Panc1 (cell line): ENCODE results near the gene ATL2. TPM values are rescaled to one million over a fixed set of nuclear protein-coding genes. Genes with fewer than 3 reads are reported as not detected.

ENCODE experiments used
- ATAC-seq: fragments of 200-7000 bp; cut with Tn5 transposase; 2 replicates; pipeline ENCODE4 v1.9.1; 2020; ENCODE audit warnings: mild to moderate bottlenecking, moderate library complexity
- BruUV-seq: library from RNA; stranded (reverse); fragments of 400-500 nt; replicated peaks from 2 replicates; lab custom pipeline; 2021; lab: Mats Ljungman, UMichigan
- CTCF ChIA-PET: fragments of 300-600 bp; sonication (Branson Sonifier 250); formaldehyde crosslinking; loops from one replicate; lab custom pipeline; 2022; ENCODE audit warnings: antibody characterized with exemption; lab: Charles Lee
- POLR2A ChIA-PET: fragments of 300-600 bp; sonication (Branson Sonifier 250); formaldehyde crosslinking; loops from one replicate; lab custom pipeline; 2022; ENCODE audit warnings: antibody characterized with exemption; lab: Charles Lee
- DNase-seq: peaks from one replicate; pipeline ENCODE4 v3.0.0-alpha.2; 2010; ENCODE audit warnings: low read depth, low spot score
- H3K27ac ChIP-seq: 2 replicates; pipeline ENCODE4 v1.5.1; 2011; ENCODE audit warnings: mild to moderate bottlenecking, low read length, inconsistent platforms
- H3K27me3 ChIP-seq: fragments of 200-500 bp; sonication (Bioruptor generic); 2 replicates; pipeline ENCODE4 v1.6.0; 2014; ENCODE audit warnings: low read length, inconsistent platforms; ENCODE audit not compliant: control insufficient read depth, insufficient read depth
- H3K36me3 ChIP-seq: fragments of 200-500 bp; sonication (Bioruptor generic); 2 replicates; pipeline ENCODE4 v1.5.1; 2014; ENCODE audit warnings: inconsistent platforms, mild to moderate bottlenecking, low read length, moderate library complexity; ENCODE audit not compliant: control insufficient read depth, insufficient read depth
- H3K4me1 ChIP-seq: 2 replicates; pipeline ENCODE4 v1.5.1; 2011; ENCODE audit warnings: inconsistent platforms, mild to moderate bottlenecking, low read length, moderate library complexity; ENCODE audit not compliant: control insufficient read depth, insufficient read depth
- H3K4me3 ChIP-seq, 2 experiments: 2 replicates each; pipeline ENCODE4 v1.5.1; 2011 to 2012; ENCODE audit warnings: low read depth in 2 of 2, low read length in 2 of 2, mild to moderate bottlenecking in 2 of 2, inconsistent platforms in 1 of 2, moderate library complexity in 1 of 2
- H3K9me3 ChIP-seq: fragments of 200-500 bp; sonication (Bioruptor generic); 2 replicates; pipeline ENCODE4 v1.5.1; 2014; ENCODE audit warnings: low read depth, mild to moderate bottlenecking, inconsistent platforms, low read length, moderate library complexity; ENCODE audit not compliant: control insufficient read depth, insufficient read depth
- SIN3A ChIP-seq: IDR thresholded peaks from 2 replicates; pipeline ENCODE4 v1.6.1; 2012; ENCODE audit warnings: low read depth, mild to moderate bottlenecking, low read length, moderate library complexity, borderline replicate concordance; ENCODE audit not compliant: insufficient read depth
- TCF7L2 ChIP-seq: IDR thresholded peaks from 2 replicates; pipeline ENCODE4 v1.6.1; 2011; ENCODE audit warnings: mild to moderate bottlenecking, low read depth, low read length, inconsistent platforms
- in situ Hi-C: cut with HindIII; loops from 2 replicates; pipeline ENCODE4 v1.10.0; 2016; ENCODE audit warnings: low sequenced_read_pairs, low pct_unique_long_range_greater_than_20kb
- intact Hi-C: fragments of 100-400 bp; cut with micrococcal nuclease; formaldehyde crosslinking; loops from one replicate; pipeline ENCODE4 v1.10.0; 2022; ENCODE audit not compliant: unreplicated experiment
- total RNA-seq: library from RNA; stranded (reverse); gene quantifications from one replicate; pipeline ENCODE4 v1.2.1, GENCODE V29; 2021; ENCODE audit not compliant: unreplicated experiment
- TF ChIP-seq, protein P1 (sequence below), 2 experiments: IDR thresholded peaks; 2 replicates each; pipeline ENCODE4 v1.6.1; 2011 to 2012; ENCODE audit warnings: low read depth in 2 of 2, control low read depth in 1 of 2, low read length in 1 of 2, mild to moderate bottlenecking in 1 of 2, moderate library complexity in 1 of 2; ENCODE audit not compliant: insufficient read depth in 1 of 2
- TF ChIP-seq, protein P2 (sequence below): fragments of 450-650 bp; IDR thresholded peaks from 2 replicates; pipeline ENCODE4 v1.5.1; 2017; ENCODE audit warnings: mild to moderate bottlenecking

The ATL2 gene
- total RNA-seq, 1 experiment from 2014 or later: 78.7 TPM

DNA sequence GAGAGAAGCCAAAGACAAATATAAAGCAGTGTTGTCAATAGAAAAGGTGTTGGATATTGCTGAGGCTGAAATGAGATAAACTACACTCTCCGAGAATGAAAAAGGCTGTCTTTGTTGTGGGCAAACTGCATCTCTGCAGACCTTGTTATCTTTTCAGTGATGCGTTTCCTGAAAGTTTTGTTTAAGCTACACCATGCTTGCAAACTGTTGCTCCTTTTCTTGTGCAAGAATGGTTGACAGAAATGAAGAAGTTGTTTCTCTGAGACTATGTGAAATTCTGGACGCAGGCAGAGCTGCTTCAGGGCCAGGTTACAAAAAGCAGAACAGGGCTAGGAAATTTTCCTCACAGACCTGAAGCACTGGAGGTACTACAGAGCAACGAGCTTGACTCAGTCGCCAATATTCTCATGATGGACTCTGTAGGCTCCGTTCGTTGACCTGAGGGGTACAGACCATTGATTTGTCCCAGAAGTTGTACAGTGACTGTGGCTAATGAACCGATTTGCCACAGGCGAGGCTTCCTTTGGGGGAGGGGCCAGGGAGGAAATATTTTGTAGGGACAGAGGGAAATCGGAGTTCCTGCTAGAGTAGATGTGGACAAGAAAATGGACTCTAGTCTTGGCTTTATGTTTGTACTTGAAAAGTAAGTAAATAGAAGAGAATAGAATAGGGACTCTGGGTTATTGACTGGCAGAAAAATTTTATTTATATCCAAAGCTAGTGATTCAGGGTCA is 3.5 kb upstream of the ATL2 start:
- intact Hi-C loops (no loop called here), in situ Hi-C loops (no loop called here)
- H3K27ac ChIP-seq: no peak overlapping the region
- H3K9me3 ChIP-seq: no peaks in the 10 kb centered on the region
- no peak overlapping the region for H3K4me3 ChIP-seq
- no peaks in the 10 kb centered on the region for H3K27me3 ChIP-seq
- no peak for DNase-seq
- no TSS peak for BruUV-seq
- ATAC-seq: no peak
- 0 out of 2 replicates have a peak, but pooled peaks cover 2% of the 10 kb centered on the region for H3K36me3 ChIP-seq
- POLR2A ChIA-PET: no interaction called here
- CTCF ChIA-PET: no interaction called here
- peaks cover 8% of the 10 kb centered on the region for H3K4me1 ChIP-seq
- TF ChIP-seq, protein P1, sequence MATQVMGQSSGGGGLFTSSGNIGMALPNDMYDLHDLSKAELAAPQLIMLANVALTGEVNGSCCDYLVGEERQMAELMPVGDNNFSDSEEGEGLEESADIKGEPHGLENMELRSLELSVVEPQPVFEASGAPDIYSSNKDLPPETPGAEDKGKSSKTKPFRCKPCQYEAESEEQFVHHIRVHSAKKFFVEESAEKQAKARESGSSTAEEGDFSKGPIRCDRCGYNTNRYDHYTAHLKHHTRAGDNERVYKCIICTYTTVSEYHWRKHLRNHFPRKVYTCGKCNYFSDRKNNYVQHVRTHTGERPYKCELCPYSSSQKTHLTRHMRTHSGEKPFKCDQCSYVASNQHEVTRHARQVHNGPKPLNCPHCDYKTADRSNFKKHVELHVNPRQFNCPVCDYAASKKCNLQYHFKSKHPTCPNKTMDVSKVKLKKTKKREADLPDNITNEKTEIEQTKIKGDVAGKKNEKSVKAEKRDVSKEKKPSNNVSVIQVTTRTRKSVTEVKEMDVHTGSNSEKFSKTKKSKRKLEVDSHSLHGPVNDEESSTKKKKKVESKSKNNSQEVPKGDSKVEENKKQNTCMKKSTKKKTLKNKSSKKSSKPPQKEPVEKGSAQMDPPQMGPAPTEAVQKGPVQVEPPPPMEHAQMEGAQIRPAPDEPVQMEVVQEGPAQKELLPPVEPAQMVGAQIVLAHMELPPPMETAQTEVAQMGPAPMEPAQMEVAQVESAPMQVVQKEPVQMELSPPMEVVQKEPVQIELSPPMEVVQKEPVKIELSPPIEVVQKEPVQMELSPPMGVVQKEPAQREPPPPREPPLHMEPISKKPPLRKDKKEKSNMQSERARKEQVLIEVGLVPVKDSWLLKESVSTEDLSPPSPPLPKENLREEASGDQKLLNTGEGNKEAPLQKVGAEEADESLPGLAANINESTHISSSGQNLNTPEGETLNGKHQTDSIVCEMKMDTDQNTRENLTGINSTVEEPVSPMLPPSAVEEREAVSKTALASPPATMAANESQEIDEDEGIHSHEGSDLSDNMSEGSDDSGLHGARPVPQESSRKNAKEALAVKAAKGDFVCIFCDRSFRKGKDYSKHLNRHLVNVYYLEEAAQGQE (IDR thresholded peaks at IDR 0.05; ENCODE audit: insufficient read depth in 1 of 2, low read depth in 2 of 2, low read length in 1 of 2): no peak
- TF ChIP-seq, protein P2, sequence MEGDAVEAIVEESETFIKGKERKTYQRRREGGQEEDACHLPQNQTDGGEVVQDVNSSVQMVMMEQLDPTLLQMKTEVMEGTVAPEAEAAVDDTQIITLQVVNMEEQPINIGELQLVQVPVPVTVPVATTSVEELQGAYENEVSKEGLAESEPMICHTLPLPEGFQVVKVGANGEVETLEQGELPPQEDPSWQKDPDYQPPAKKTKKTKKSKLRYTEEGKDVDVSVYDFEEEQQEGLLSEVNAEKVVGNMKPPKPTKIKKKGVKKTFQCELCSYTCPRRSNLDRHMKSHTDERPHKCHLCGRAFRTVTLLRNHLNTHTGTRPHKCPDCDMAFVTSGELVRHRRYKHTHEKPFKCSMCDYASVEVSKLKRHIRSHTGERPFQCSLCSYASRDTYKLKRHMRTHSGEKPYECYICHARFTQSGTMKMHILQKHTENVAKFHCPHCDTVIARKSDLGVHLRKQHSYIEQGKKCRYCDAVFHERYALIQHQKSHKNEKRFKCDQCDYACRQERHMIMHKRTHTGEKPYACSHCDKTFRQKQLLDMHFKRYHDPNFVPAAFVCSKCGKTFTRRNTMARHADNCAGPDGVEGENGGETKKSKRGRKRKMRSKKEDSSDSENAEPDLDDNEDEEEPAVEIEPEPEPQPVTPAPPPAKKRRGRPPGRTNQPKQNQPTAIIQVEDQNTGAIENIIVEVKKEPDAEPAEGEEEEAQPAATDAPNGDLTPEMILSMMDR: no peak
- TF ChIP-seq TCF7L2 (no peak), SIN3A (no peak)

DNA sequence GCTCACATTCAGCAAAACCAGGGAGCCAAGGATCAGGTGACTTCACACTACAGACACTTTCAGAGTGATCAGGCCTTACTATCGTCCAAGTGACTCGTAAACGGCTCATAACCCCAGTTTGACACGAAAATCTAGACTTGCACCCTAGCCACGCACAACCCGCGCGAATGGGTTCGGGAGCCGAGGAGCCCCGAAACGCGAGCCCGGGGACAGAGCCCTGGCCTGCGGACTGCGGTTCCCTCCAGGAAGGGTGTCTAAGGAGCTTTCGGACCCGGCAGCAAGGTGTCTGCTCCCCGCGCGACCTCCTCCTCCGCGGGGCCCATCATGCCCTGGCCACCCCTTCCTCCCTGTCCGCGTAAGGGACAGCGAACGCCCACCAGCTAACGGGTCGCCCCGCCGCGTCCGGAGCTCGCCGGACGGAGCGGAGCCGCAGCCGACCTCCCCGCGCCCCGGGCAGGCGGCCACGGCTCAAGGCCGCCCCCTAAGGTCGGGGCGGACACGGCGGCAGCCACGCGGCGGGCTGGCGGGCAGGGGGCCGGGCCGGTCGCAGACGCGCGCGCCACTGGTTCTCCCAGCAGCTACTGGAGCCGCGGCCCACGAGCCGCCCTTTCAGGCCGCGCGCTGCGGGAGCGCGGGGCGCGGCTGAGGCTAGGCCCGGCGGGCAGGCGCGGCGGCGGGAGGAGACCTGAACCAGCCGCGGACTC is 575 bp downstream of the ATL2 start:
- in situ Hi-C loops (no loop called here), intact Hi-C loops (loop anchor here (5.0 kb wide), 1 partner anchor 91 kb away; no protein-coding TSS in a partner anchor)
- H3K4me3 ChIP-seq: peak overlapping the region; percentile 82 to 95
- ChIA-PET POLR2A (interaction anchor here (0.6 to 1.0 kb wide), 2 partner anchors 95 to 296 kb away, joined by 3 to 5 read pairs; no protein-coding TSS in a partner anchor), CTCF (interaction anchor here (0.6 to 1.1 kb wide), 3 partner anchors 70 to 89 kb away, joined by 3 to 7 read pairs (median 5); no protein-coding TSS in a partner anchor)
- ATAC-seq (peak; percentile 86), DNase-seq (peak; percentile 43)
- TF ChIP-seq, protein P1 (IDR thresholded peaks at IDR 0.05; ENCODE audit: insufficient read depth in 1 of 2, low read depth in 2 of 2, low read length in 1 of 2): no peak
- TF ChIP-seq, protein P2: peak; percentile 92
- no peaks in the 10 kb centered on the region for H3K9me3 ChIP-seq
- BruUV-seq: no TSS peak
- H3K36me3 ChIP-seq: 0 out of 2 replicates have a peak, but pooled peaks cover 2% of the 10 kb centered on the region
- H3K4me1 ChIP-seq: peaks cover 31% of the 10 kb centered on the region
- peak overlapping the region; percentile 88 for H3K27ac ChIP-seq
- no peaks in the 10 kb centered on the region for H3K27me3 ChIP-seq
